ENCODE measurements around the gene CFDP1.

CFDP1 gene

DNA sequence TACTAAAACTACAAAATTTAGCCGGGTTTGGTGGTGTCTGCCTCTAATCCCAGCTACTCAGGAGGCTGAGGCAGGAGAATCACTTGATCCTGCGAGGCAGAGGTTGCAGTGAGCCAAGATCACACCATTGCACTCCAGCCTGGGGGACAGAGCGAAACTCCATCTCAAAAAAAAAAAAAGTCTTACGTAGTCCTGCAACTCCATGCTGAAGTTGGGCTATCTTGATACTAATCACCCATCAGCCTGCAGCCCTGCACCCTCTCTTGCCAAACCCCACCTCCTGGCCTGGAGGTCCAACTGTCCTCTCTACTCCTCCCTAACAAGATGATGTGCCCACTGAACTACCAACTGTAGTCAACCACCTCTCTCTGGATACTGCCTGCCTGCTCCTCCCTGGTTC is 26.4 kb upstream of the CFDP1 start:
- no peak overlapping the region for H3K4me2 ChIP-seq (ENCODE audit: low read depth, low read length)
- H3K4me1 ChIP-seq (ENCODE audit: low read length), result no peaks in the 10 kb centered on the region
- DNase-seq, result no peak
- peaks cover 74% of the 10 kb centered on the region for H3K79me2 ChIP-seq (ENCODE audit: low read length)
- H3K27me3 ChIP-seq (replicated peaks; ENCODE audit: insufficient read depth, low read length), result no peaks in the 10 kb centered on the region
- H3K9ac ChIP-seq (ENCODE audit: low read length), result no peak overlapping the region
- no peaks in the 10 kb centered on the region for H3F3A ChIP-seq (ENCODE audit: insufficient read depth, low read length)
- H4K20me1 ChIP-seq (ENCODE audit: insufficient read depth, low read length), result no peaks in the 10 kb centered on the region
- no peaks in the 10 kb centered on the region for H3K9me3 ChIP-seq (replicated peaks; ENCODE audit: insufficient read depth, low read length)
- H3K27ac ChIP-seq (ENCODE audit: low read length), result no peak overlapping the region
- no peak for TF ChIP-seq CTCF (IDR thresholded peaks at IDR 0.05; ENCODE audit: low read length)
- no peak for TF ChIP-seq EZH2 (optimal IDR thresholded peaks at IDR 0.05; ENCODE audit: low read depth, low read length)
- no peak for TF ChIP-seq EZH2phosphoT487 (IDR thresholded peaks at IDR 0.05; ENCODE audit: low read length)
- H3K36me3 ChIP-seq (replicated peaks; ENCODE audit: insufficient read depth, low read length), result no peaks in the 10 kb centered on the region
- H3K4me3 ChIP-seq (ENCODE audit: low read length), result no peak overlapping the region
- H2AFZ ChIP-seq (ENCODE audit: low read length), result no peak overlapping the region
- H3K9me2 ChIP-seq (replicated peaks; ENCODE audit: insufficient read depth, low read length), result no peaks in the 10 kb centered on the region

DNA sequence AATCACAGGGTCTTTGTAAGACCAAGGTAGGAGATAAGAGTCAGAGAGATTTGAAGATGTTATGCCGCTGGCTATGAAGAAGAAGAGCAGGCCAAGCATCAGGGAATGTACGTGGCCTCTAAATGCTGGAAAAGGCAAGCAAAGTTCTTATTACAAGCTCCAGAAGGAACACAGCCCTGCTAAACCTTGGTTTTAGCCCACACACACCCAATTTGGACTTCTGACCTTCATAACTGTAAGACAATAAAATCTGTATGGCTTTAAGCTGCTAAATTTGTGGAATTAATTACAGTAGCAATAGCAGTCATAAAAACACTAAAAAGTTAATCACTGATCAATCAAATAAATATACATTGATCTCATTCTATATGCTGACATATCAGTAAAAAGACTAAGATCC is 25.1 kb upstream of the CFDP1 start:
- H2AFZ ChIP-seq (ENCODE audit: low read length), result no peak overlapping the region
- H3K4me1 ChIP-seq (ENCODE audit: low read length), result no peaks in the 10 kb centered on the region
- H3K4me2 ChIP-seq (ENCODE audit: low read depth, low read length), result no peak overlapping the region
- peaks cover 78% of the 10 kb centered on the region for H3K79me2 ChIP-seq (ENCODE audit: low read length)
- H3K9me2 ChIP-seq (replicated peaks; ENCODE audit: insufficient read depth, low read length), result no peaks in the 10 kb centered on the region
- DNase-seq, result no peak
- no peaks in the 10 kb centered on the region for H4K20me1 ChIP-seq (ENCODE audit: insufficient read depth, low read length)
- no peak for TF ChIP-seq EZH2phosphoT487 (IDR thresholded peaks at IDR 0.05; ENCODE audit: low read length)
- TF ChIP-seq CTCF (IDR thresholded peaks at IDR 0.05; ENCODE audit: low read length), result no peak
- no peak for TF ChIP-seq EZH2 (optimal IDR thresholded peaks at IDR 0.05; ENCODE audit: low read depth, low read length)
- H3K9me3 ChIP-seq (replicated peaks; ENCODE audit: insufficient read depth, low read length), result no peaks in the 10 kb centered on the region
- no peaks in the 10 kb centered on the region for H3K36me3 ChIP-seq (replicated peaks; ENCODE audit: insufficient read depth, low read length)
- no peaks in the 10 kb centered on the region for H3F3A ChIP-seq (ENCODE audit: insufficient read depth, low read length)
- no peak overlapping the region for H3K9ac ChIP-seq (ENCODE audit: low read length)
- H3K4me3 ChIP-seq (ENCODE audit: low read length), result no peak overlapping the region
- H3K27ac ChIP-seq (ENCODE audit: low read length), result no peak overlapping the region
- no peaks in the 10 kb centered on the region for H3K27me3 ChIP-seq (replicated peaks; ENCODE audit: insufficient read depth, low read length)

- H3K27ac ChIP-seq (ENCODE audit: low read length), result no peak overlapping the region
- TF ChIP-seq EZH2phosphoT487 (IDR thresholded peaks at IDR 0.05; ENCODE audit: low read length) (no peak), CTCF (IDR thresholded peaks at IDR 0.05; ENCODE audit: low read length) (no peak), EZH2 (optimal IDR thresholded peaks at IDR 0.05; ENCODE audit: low read depth, low read length) (no peak)
- H3F3A ChIP-seq (ENCODE audit: insufficient read depth, low read length), result no peaks in the 10 kb centered on the region
- H3K27me3 ChIP-seq (replicated peaks; ENCODE audit: insufficient read depth, low read length), result no peaks in the 10 kb centered on the region
- H3K9ac ChIP-seq (ENCODE audit: low read length), result no peak overlapping the region
- H3K9me2 ChIP-seq (replicated peaks; ENCODE audit: insufficient read depth, low read length), result no peaks in the 10 kb centered on the region
- H3K4me3 ChIP-seq (ENCODE audit: low read length), result no peak overlapping the region
- H3K9me3 ChIP-seq (replicated peaks; ENCODE audit: insufficient read depth, low read length), result no peaks in the 10 kb centered on the region
- no peaks in the 10 kb centered on the region for H3K4me1 ChIP-seq (ENCODE audit: low read length)
- no peak overlapping the region for H3K4me2 ChIP-seq (ENCODE audit: low read depth, low read length)
- DNase-seq, result no peak
- H3K79me2 ChIP-seq (ENCODE audit: low read length), result peaks cover 78% of the 10 kb centered on the region
- no peak overlapping the region for H2AFZ ChIP-seq (ENCODE audit: low read length)
- no peaks in the 10 kb centered on the region for H3K36me3 ChIP-seq (replicated peaks; ENCODE audit: insufficient read depth, low read length)
- no peaks in the 10 kb centered on the region for H4K20me1 ChIP-seq (ENCODE audit: insufficient read depth, low read length)
Observed at GRCh38 chr16:75458029-75458428, 24.7 kb upstream of the CFDP1 start.

Measured in MM.1S (cell line).